ENCODE results near the gene CDC42BPB. TPM values are rescaled to one million over a fixed set of nuclear protein-coding genes. Genes with fewer than 3 reads are reported as not detected.

The CDC42BPB gene
- total RNA-seq, 4 donors from 2014 or later: 30.0 to 64.3 (median 32.6) TPM

GRCh38 chr14:103101257-103101962 lies 44.1 kb upstream of the CDC42BPB start:
- no peaks in the 10 kb centered on the region for H3K36me3 ChIP-seq
- no peak for DNase-seq
- peaks cover 31 to 45% (median 40%) of the 10 kb centered on the region in 3 donors for H3K27me3 ChIP-seq
- H3K4me1 ChIP-seq: peaks cover 0 to 14% of the 10 kb centered on the region in 2 donors
- no peak overlapping the region for H3K4me3 ChIP-seq
- H3K27ac ChIP-seq: no peak overlapping the region
- no peak for ATAC-seq
- no peak for TF ChIP-seq CTCF (IDR thresholded peaks at IDR 0.05 in 4 of 5, conservative IDR thresholded peaks at IDR 0.05 in 1 of 5)
- no peak for TF ChIP-seq POLR2A (IDR thresholded peaks at IDR 0.05)
- no peaks in the 10 kb centered on the region for H3K9me3 ChIP-seq
- in situ Hi-C loops (cut with MboI; ENCODE audit: low sequenced_read_pairs in 4 of 4) (loop anchor here in 3 of 4 donors (10.0 kb wide), 2 partner anchors 83 to 183 kb away; no protein-coding TSS in a partner anchor), intact Hi-C loops (cut with DNase I; ENCODE audit: low total_unique reads) (no loop called here)

DNA sequence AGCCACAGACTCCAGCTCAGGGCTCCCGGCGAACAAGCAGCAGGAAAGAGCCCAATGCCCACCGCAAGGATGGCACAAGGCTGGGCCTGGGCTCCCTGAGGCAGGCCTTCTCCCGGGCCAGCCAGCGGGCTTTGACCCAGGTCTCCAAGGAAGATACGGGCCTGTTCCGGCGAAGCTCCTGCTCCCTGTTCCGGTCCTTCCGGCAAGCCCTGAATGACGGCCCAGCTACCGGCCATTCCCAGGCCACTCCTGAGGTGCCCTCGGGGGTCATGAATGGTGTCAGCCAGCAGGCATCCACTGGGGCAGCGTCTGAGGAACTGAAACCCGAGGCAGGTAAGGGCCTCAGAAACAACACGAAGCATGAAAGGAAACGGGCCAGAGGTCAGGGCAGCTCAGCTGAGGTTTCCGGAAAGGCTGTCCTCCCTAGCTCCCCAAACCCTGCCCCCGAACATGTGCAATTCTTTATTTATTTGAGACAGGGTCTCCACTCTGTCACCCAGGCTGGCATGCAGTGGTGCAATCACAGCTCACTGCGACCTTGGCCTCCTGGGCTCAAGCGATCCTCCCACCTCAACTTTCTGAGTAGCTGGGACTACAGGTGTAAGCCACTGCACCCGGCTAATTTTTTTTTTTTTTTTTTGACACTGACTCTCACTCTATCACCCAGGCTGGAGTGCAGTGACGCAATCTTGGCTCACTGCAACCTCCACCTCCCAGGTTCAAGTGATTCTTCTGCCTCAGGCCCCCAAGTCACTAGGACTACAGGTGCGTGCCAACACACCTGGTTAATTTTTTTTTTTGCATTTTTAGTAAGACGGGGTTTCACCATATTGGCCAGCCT lies 43.2 kb upstream of the CDC42BPB start:
- intact Hi-C loops (cut with DNase I; ENCODE audit: low total_unique reads): no loop called here

DNA sequence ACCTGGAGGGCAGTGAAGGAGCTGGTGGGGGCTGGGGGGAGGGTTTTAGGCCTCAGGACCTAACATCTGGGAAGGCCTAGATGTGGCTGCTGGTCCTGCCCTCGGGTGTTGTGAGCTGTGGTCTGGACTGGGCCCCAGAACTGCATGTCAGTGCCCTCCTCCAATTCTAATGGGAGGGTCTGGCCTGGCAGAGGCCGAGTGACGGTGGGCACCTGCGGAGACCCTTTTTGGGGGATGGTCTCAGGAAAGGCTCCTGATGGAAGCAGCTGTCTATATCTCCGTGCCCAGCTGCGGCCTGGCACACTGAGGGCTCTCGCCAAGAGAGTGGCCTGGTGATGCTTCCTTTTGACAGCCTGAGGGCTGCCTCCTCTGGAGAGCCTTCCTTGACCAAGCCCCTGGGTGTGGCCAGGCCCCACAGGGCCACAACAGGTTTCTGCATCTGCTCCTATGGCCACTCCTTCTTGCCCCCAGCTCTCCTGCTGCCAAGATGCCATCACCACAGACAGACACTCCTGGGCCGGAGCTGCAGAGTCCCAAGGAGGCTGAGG lies 42.5 kb upstream of the CDC42BPB start:
- intact Hi-C loops (cut with DNase I; ENCODE audit: low total_unique reads) (no loop called here), in situ Hi-C loops (cut with MboI; ENCODE audit: low sequenced_read_pairs in 4 of 4) (loop anchor here in 3 of 4 donors (10.0 to 25.0 kb wide), 3 partner anchors 85 to 187 kb away; no protein-coding TSS in a partner anchor)

More for the DNA sequence above, 43.2 kb upstream of the CDC42BPB start:
- Histone ChIP-seq H3K27me3 (peaks cover 31 to 45% (median 40%) of the 10 kb centered on the region in 3 donors), H3K36me3 (no peaks in the 10 kb centered on the region), H3K27ac (no peak overlapping the region), H3K4me3 (no peak overlapping the region), H3K4me1 (peaks cover 0 to 14% of the 10 kb centered on the region in 2 donors), H3K9me3 (no peaks in the 10 kb centered on the region)
- no peak for DNase-seq
- no peak for ATAC-seq
- in situ Hi-C loops (cut with MboI; ENCODE audit: low sequenced_read_pairs in 4 of 4): loop anchor here in 3 of 4 donors (10.0 kb wide), 2 partner anchors 84 to 184 kb away; no protein-coding TSS in a partner anchor
- TF ChIP-seq POLR2A (IDR thresholded peaks at IDR 0.05) (no peak), CTCF (IDR thresholded peaks at IDR 0.05 in 4 of 5, conservative IDR thresholded peaks at IDR 0.05 in 1 of 5) (no peak)

More for the DNA sequence above, 42.5 kb upstream of the CDC42BPB start:
- H3K4me3 ChIP-seq: no peak overlapping the region
- H3K9me3 ChIP-seq: no peaks in the 10 kb centered on the region
- TF ChIP-seq CTCF (IDR thresholded peaks at IDR 0.05 in 4 of 5, conservative IDR thresholded peaks at IDR 0.05 in 1 of 5) (no peak), POLR2A (IDR thresholded peaks at IDR 0.05) (no peak)
- peaks cover 0 to 11% of the 10 kb centered on the region in 2 donors for H3K4me1 ChIP-seq
- H3K27me3 ChIP-seq: peaks cover 31 to 44% (median 40%) of the 10 kb centered on the region in 3 donors
- H3K27ac ChIP-seq: no peak overlapping the region
- DNase-seq: no peak
- H3K36me3 ChIP-seq: no peaks in the 10 kb centered on the region
- no peak for ATAC-seq

Data from gastrocnemius medialis (tissue), 4 donors.